Mesenteric fat pad (tissue), 1 donor: ENCODE results near the gene CREBBP. TPM values are rescaled to one million over a fixed set of nuclear protein-coding genes. Genes with fewer than 3 reads are reported as not detected.
"Not testable (repeated sequence)": the region's sequence is repeated elsewhere in the genome, so short reads cannot be mapped to it uniquely, and the experiment has no call there.

ENCODE experiments used
- DNase-seq: peaks from one replicate; pipeline ENCODE4 v3.0.0-alpha.2; 2020; ENCODE audit warnings: low spot score
- long read RNA-seq: library from polyadenylated mRNA; unstranded; transcript quantifications from one replicate; pipeline ENCODE4 v2.0.0, GENCODE V29; 2020
- total RNA-seq: library from RNA; stranded (reverse); fragmentation: NEBNext Ultra II Directional; extraction: Animal tissue kit (Norgen Biotek cat#: 25700); gene quantifications from one replicate; pipeline ENCODE4 v1.2.1, GENCODE V29; 2021
- donor health status: DM: yes; HTN: yes; CAD: no.

The CREBBP gene
- total RNA-seq, result 67.0 TPM
- long read RNA-seq, partial matches to known transcripts, result 31 of 50 reads
- long read RNA-seq, other reads (novel, unspliced or antisense), result 15 of 50 reads

GRCh38 chr16:3880623-3881498 is at the start of gene CREBBP:
CREBBP (minus strand) TSS chr16:3880713; CDS start chr16:3879916, 797 bp downstream.
- DNase-seq, result peak; percentile 93

GRCh38 chr16:3927147-3927546 is 46.6 kb upstream of the CREBBP start:
- not testable (repeated sequence) for DNase-seq

GRCh38 chr16:3924763-3925162 is 44.2 kb upstream of the CREBBP start:
- DNase-seq, result no peak

- DNase-seq, result no peak
These were observed 41.7 kb upstream of the CREBBP start for GRCh38 chr16:3922241-3922640.

- DNase-seq, result no peak
These were observed 39.7 kb upstream of the CREBBP start for GRCh38 chr16:3920206-3920605.

GRCh38 chr16:3919413-3919812 is 38.9 kb upstream of the CREBBP start:
- no peak for DNase-seq

GRCh38 chr16:3915426-3916260 is 35.1 kb upstream of the CREBBP start:
- no peak for DNase-seq

GRCh38 chr16:3912897-3913296 is 32.4 kb upstream of the CREBBP start:
- DNase-seq, result no peak

- DNase-seq, result no peak
These were observed 31.9 kb upstream of the CREBBP start for GRCh38 chr16:3912373-3912772.

GRCh38 chr16:3911741-3912140 is 31.2 kb upstream of the CREBBP start:
- DNase-seq, result not testable (repeated sequence)

- peak; percentile 57 for DNase-seq
These were observed 29.5 kb upstream of the CREBBP start for GRCh38 chr16:3909791-3910583.

GRCh38 chr16:3908951-3909437 is 28.5 kb upstream of the CREBBP start:
- peak; percentile 65 for DNase-seq

- peak; percentile 65 for DNase-seq
These were observed 27.1 kb upstream of the CREBBP start for GRCh38 chr16:3907586-3907985.

GRCh38 chr16:3906363-3906762 is 25.9 kb upstream of the CREBBP start:
- no peak for DNase-seq

- DNase-seq, result no peak
These were observed 24.4 kb upstream of the CREBBP start for GRCh38 chr16:3904875-3905274.

- DNase-seq, result peak; percentile 59
These were observed 9.6 kb upstream of the CREBBP start for GRCh38 chr16:3890091-3890490.

GRCh38 chr16:3889059-3889458 is 8.5 kb upstream of the CREBBP start:
- DNase-seq, result peak; percentile 18

GRCh38 chr16:3885999-3886398 is 5.5 kb upstream of the CREBBP start:
- not testable (repeated sequence) for DNase-seq

GRCh38 chr16:3884398-3884797 is 3.9 kb upstream of the CREBBP start:
- no peak for DNase-seq

- peak; percentile 43 for DNase-seq
These were observed 2.0 kb upstream of the CREBBP start for GRCh38 chr16:3882531-3882930.

GRCh38 chr16:3881499-3881990 is 1.0 kb upstream of the CREBBP start:
- DNase-seq, result peak; percentile 85
